KMS-11 (cell line): ENCODE results near the gene IL1RAPL2.

Experiments
- H2AFZ ChIP-seq: fragments of 200-600 bp; sonication (generic); 2 replicates; pipeline ENCODE4 v1.6.1; 2016; ENCODE audit warnings: antibody characterized with exemption, mixed run types, low read depth
- H3K27ac ChIP-seq: fragments of 200-600 bp; sonication (generic); 2 replicates; pipeline ENCODE4 v1.6.1; 2016; ENCODE audit warnings: mild to moderate bottlenecking, mixed run types
- H3K27me3 ChIP-seq: fragments of 200-600 bp; sonication (generic); 2 replicates; pipeline ENCODE4 v1.6.1; 2017; ENCODE audit warnings: mild to moderate bottlenecking, low read depth, mixed run types, moderate library complexity; ENCODE audit not compliant: insufficient read depth
- H3K36me3 ChIP-seq: fragments of 200-600 bp; sonication (generic); 2 replicates; pipeline ENCODE4 v1.6.1; 2017; ENCODE audit warnings: mild to moderate bottlenecking, mixed run types; ENCODE audit not compliant: insufficient read depth
- H3K4me1 ChIP-seq: fragments of 200-600 bp; sonication (generic); 2 replicates; pipeline ENCODE4 v1.6.1; 2016; ENCODE audit warnings: mild to moderate bottlenecking, low read depth, mixed run types; ENCODE audit not compliant: poor library complexity, severe bottlenecking
- H3K4me2 ChIP-seq: fragments of 200-600 bp; sonication (generic); 2 replicates; pipeline ENCODE4 v1.7.0; 2016; ENCODE audit warnings: mild to moderate bottlenecking, mixed run types
- H3K4me3 ChIP-seq: fragments of 200-600 bp; sonication (generic); IDR thresholded peaks from 2 replicates; pipeline ENCODE4 v1.6.1; 2017; ENCODE audit warnings: low read depth, low read length, mixed read lengths; ENCODE audit not compliant: insufficient read depth
- H3K79me2 ChIP-seq: fragments of 200-600 bp; sonication (generic); 2 replicates; pipeline ENCODE4 v1.6.1; 2016; ENCODE audit warnings: low read depth, mixed run types; ENCODE audit not compliant: insufficient read depth
- H3K9ac ChIP-seq: fragments of 200-600 bp; sonication (generic); 2 replicates; pipeline ENCODE4 v1.6.1; 2016; ENCODE audit warnings: mild to moderate bottlenecking, mixed run types
- H4K20me1 ChIP-seq: fragments of 200-600 bp; sonication (generic); 2 replicates; pipeline ENCODE4 v1.6.1; 2016; ENCODE audit warnings: mild to moderate bottlenecking, mixed run types; ENCODE audit not compliant: insufficient read depth
- CTCF ChIP-seq: fragments of 200-600 bp; sonication (generic); conservative IDR thresholded peaks from 2 replicates; pipeline ENCODE4 v1.6.1; 2017; ENCODE audit warnings: low read depth, mild to moderate bottlenecking, antibody characterized with exemption, low read length, moderate library complexity, mixed read lengths

Gene IL1RAPL2

GRCh38 chrX:105694839-105695238 is 1128.8 kb downstream of the IL1RAPL2 start:
- Histone ChIP-seq H3K9ac (no peak overlapping the region), H3K36me3 (no peaks in the 10 kb centered on the region), H4K20me1 (no peaks in the 10 kb centered on the region), H3K4me3 (no peak overlapping the region), H3K79me2 (no peaks in the 10 kb centered on the region), H3K4me1 (no peaks in the 10 kb centered on the region), H3K4me2 (no peak overlapping the region), H2AFZ (no peak overlapping the region), H3K27me3 (no peaks in the 10 kb centered on the region), H3K27ac (no peak overlapping the region)
- TF ChIP-seq CTCF, result no peak

GRCh38 chrX:105695451-105695850 is 1129.5 kb downstream of the IL1RAPL2 start:
- Histone ChIP-seq H3K4me1 (no peaks in the 10 kb centered on the region), H2AFZ (no peak overlapping the region), H3K4me3 (no peak overlapping the region), H3K36me3 (no peaks in the 10 kb centered on the region), H3K27ac (no peak overlapping the region), H3K4me2 (no peak overlapping the region), H3K27me3 (no peaks in the 10 kb centered on the region), H3K9ac (no peak overlapping the region), H3K79me2 (no peaks in the 10 kb centered on the region), H4K20me1 (no peaks in the 10 kb centered on the region)
- no peak for TF ChIP-seq CTCF

GRCh38 chrX:105696870-105697269 is 1130.9 kb downstream of the IL1RAPL2 start:
- Histone ChIP-seq H3K4me3 (no peak overlapping the region), H3K79me2 (no peaks in the 10 kb centered on the region), H3K27me3 (no peaks in the 10 kb centered on the region), H3K9ac (no peak overlapping the region), H3K4me2 (no peak overlapping the region), H4K20me1 (no peaks in the 10 kb centered on the region), H3K27ac (no peak overlapping the region), H3K4me1 (no peaks in the 10 kb centered on the region), H3K36me3 (no peaks in the 10 kb centered on the region), H2AFZ (no peak overlapping the region)
- no peak for TF ChIP-seq CTCF

GRCh38 chrX:105697984-105698781 is 1132.2 kb downstream of the IL1RAPL2 start:
- H2AFZ ChIP-seq, result no peak overlapping the region
- no peak overlapping the region for H3K4me2 ChIP-seq
- H3K4me3 ChIP-seq, result no peak overlapping the region
- H3K4me1 ChIP-seq, result no peaks in the 10 kb centered on the region
- H3K79me2 ChIP-seq, result no peaks in the 10 kb centered on the region
- H4K20me1 ChIP-seq, result no peaks in the 10 kb centered on the region
- H3K9ac ChIP-seq, result no peak overlapping the region
- H3K36me3 ChIP-seq, result no peaks in the 10 kb centered on the region
- TF ChIP-seq CTCF, result no peak
- no peak overlapping the region for H3K27ac ChIP-seq
- no peaks in the 10 kb centered on the region for H3K27me3 ChIP-seq
